HepG2 (cell line): ENCODE data around the gene MAB21L4. TPM values are rescaled to one million over a fixed set of nuclear protein-coding genes. Genes with fewer than 3 reads are reported as not detected.

Experiments used
- ATAC-seq: fragments of 200-7000 bp; cut with Tn5 transposase; 3 replicates; pipeline ENCODE4 v1.9.1; 2020; ENCODE audit warnings: mild to moderate bottlenecking, moderate library complexity
- BruUV-seq: library from RNA; stranded (reverse); fragments of 400-500 nt; replicated peaks from 2 replicates; lab custom pipeline; 2021; lab: Mats Ljungman, UMichigan
- CTCF ChIA-PET: fragments of 300-600 bp; formaldehyde crosslinking; extraction: SDS; loops from one replicate; lab custom pipeline; 2021; ENCODE audit warnings: low total read pairs, inconsistent platforms, low intra/inter-chr PET ratio; lab: Yijun Ruan, JAX
- POLR2A ChIA-PET: fragments of 350-600 bp; sonication (Branson Sonifier 250); formaldehyde crosslinking; loops from one replicate; lab custom pipeline; 2020; ENCODE audit warnings: antibody characterized with exemption, inconsistent platforms; lab: Yijun Ruan, JAX
- DNase-seq: peaks from one replicate; pipeline ENCODE4 v3.0.0-alpha.2; 2015; ENCODE audit warnings: low spot score
- FAIRE-seq: peaks from 3 replicates; lab custom pipeline; 2011; peaks lifted over from hg19 to GRCh38; lab: Jason Lieb, UNC
- H2AFZ ChIP-seq: one replicate; pipeline ENCODE4 v1.6.1; 2011; ENCODE audit warnings: low read length, inconsistent platforms
- H3K27ac ChIP-seq: fragments of 300-600 bp; 3 replicates; pipeline ENCODE4 v1.8.0; 2011; ENCODE audit warnings: mixed run types, mild to moderate bottlenecking, mixed read lengths, low read length, inconsistent platforms; ENCODE audit not compliant: insufficient read depth; ENCODE audit errors: extremely low read length
- H3K27me3 ChIP-seq, 2 experiments: fragments of 200-600 bp in 1 of 2; 2 replicates in 1 of 2; 3 replicates in 1 of 2; pipeline versions ENCODE4 v1.6.0 to v1.8.0; 2011; ENCODE audit warnings: low read length in 2 of 2, mild to moderate bottlenecking in 2 of 2, moderate library complexity in 2 of 2, inconsistent platforms in 1 of 2; ENCODE audit not compliant: insufficient read depth in 2 of 2, control insufficient read depth in 1 of 2
- H3K36me3 ChIP-seq, 2 experiments: fragments of 200-600 bp in 1 of 2; replicated peaks in 1 of 2; 2 replicates in 1 of 2; 3 replicates in 1 of 2; pipeline versions ENCODE4 v1.5.1 to v1.8.0; 2011; ENCODE audit warnings: low read length in 2 of 2, inconsistent platforms in 1 of 2; ENCODE audit not compliant: insufficient read depth in 2 of 2, control insufficient read depth in 1 of 2
- H3K4me1 ChIP-seq: 2 replicates; pipeline ENCODE4 v1.5.1; 2012; ENCODE audit warnings: low read length, inconsistent platforms; ENCODE audit not compliant: insufficient read depth
- H3K4me2 ChIP-seq: 2 replicates; pipeline ENCODE4 v1.6.0; 2011; ENCODE audit warnings: low read depth, low read length, inconsistent platforms
- H3K4me3 ChIP-seq, 3 experiments: fragments of 200-600 bp in 1 of 3; sonication (generic), shearing (Covaris generic) in 1 of 3; replicated peaks in 1 of 3; 2 replicates each; pipeline ENCODE4 v1.5.1; 2011 to 2016; ENCODE audit warnings: low read length in 3 of 3, inconsistent platforms in 2 of 3, low read depth in 2 of 3, mild to moderate bottlenecking in 2 of 3, control low read depth in 1 of 3, mixed read lengths in 1 of 3; ENCODE audit not compliant: insufficient read depth in 1 of 3
- H3K79me2 ChIP-seq: one replicate; pipeline ENCODE4 v1.6.1; 2011; ENCODE audit warnings: low read length, inconsistent platforms; ENCODE audit not compliant: insufficient read depth
- H3K9ac ChIP-seq: 2 replicates; pipeline ENCODE4 v1.6.0; 2011; ENCODE audit warnings: mild to moderate bottlenecking, low read depth, low read length, inconsistent platforms; ENCODE audit not compliant: insufficient read depth
- H3K9me3 ChIP-seq: 2 replicates; pipeline ENCODE4 v1.5.1; 2012; ENCODE audit warnings: mild to moderate bottlenecking, low read length
- H4K20me1 ChIP-seq: 2 replicates; pipeline ENCODE4 v1.6.0; 2011; ENCODE audit warnings: inconsistent platforms, mild to moderate bottlenecking, low read length, moderate library complexity; ENCODE audit not compliant: insufficient read depth
- HNRNPL ChIP-seq: fragments of 200-400 bp; formaldehyde crosslinking; IDR thresholded peaks from 2 replicates; pipeline ENCODE4 v1.6.1; 2017; ENCODE audit warnings: mild to moderate bottlenecking, low read depth, low read length
- MIXL1 ChIP-seq: IDR thresholded peaks from 2 replicates; pipeline ENCODE4 v1.6.1; 2016
- NRL ChIP-seq: sonication (generic); formaldehyde crosslinking; IDR thresholded peaks from 2 replicates; pipeline ENCODE4 v1.5.0; 2020; ENCODE audit warnings: missing genetic modification reagents, mild to moderate bottlenecking, moderate library complexity, borderline replicate concordance
- RBFOX2 ChIP-seq: fragments of 200-400 bp; formaldehyde crosslinking; IDR thresholded peaks from 2 replicates; pipeline ENCODE4 v1.6.1; 2017; ENCODE audit warnings: low read depth, mild to moderate bottlenecking, low read length
- ZBTB38 ChIP-seq: sonication (generic); formaldehyde crosslinking; IDR thresholded peaks from 2 replicates; pipeline ENCODE4 v1.5.1; 2020; ENCODE audit warnings: mild to moderate bottlenecking, missing genetic modification reagents
- ZFYVE20 ChIP-seq: sonication (generic); formaldehyde crosslinking; IDR thresholded peaks from 2 replicates; pipeline ENCODE4 v1.8.0; 2023; ENCODE audit warnings: low read depth, mild to moderate bottlenecking, moderate library complexity, missing genetic modification reagents, borderline replicate concordance
- ZNF282 ChIP-seq: fragments of 450-650 bp; IDR thresholded peaks from 2 replicates; pipeline ENCODE4 v1.6.1; 2018; ENCODE audit not compliant: partially characterized antibody
- ZNF350 ChIP-seq: sonication (generic); formaldehyde crosslinking; IDR thresholded peaks from 2 replicates; pipeline ENCODE4 v1.4.0; 2020; ENCODE audit warnings: mild to moderate bottlenecking, low read depth, missing genetic modification reagents, borderline replicate concordance
- WGBS: methylation state at CpG from one replicate; pipeline ENCODE4 v1.1.6; 2017; ENCODE audit warnings: low lambda C conversion rate; 5-methylcytosine and 5-hydroxymethylcytosine counted together
- in situ Hi-C: cut with HindIII; loops from 2 replicates; pipeline ENCODE4 v1.10.0; 2017; ENCODE audit warnings: low pct_unique_long_range_greater_than_20kb; ENCODE audit not compliant: extremely low pct_ligation_motif_present
- intact Hi-C: fragments of 100-400 bp; cut with micrococcal nuclease; formaldehyde crosslinking; loops from one replicate; pipeline ENCODE4 v1.10.0; 2022; ENCODE audit not compliant: unreplicated experiment
- polyA plus RNA-seq, 8 experiments: library from polyadenylated mRNA; depleted of rRNA in 3 of 8; stranded (reverse) in 7 of 8; unstranded in 1 of 8; fragments of >200 nt; fragmentation: Illumina TruSeq in 4 of 8; extraction: Trizol in 4 of 8; gene quantifications; 2 replicates each; pipeline versions ENCODE4 v1.2.1 to v1.2.3, GENCODE V29; 2011 to 2016; ENCODE audit warnings: low read depth in 4 of 8, missing spikeins in 1 of 8, mixed read lengths in 1 of 8; ENCODE audit not compliant: insufficient read depth in 1 of 8
- total RNA-seq, 5 experiments: library from RNA; depleted of rRNA; stranded (reverse); fragments of >200 nt; fragmentation: Illumina TruSeq; extraction: Trizol; gene quantifications; 2 replicates each; pipeline ENCODE4 v1.2.3, GENCODE V29; 2016; ENCODE audit warnings: low read depth in 1 of 5
- TF ChIP-seq, protein P1 (sequence below), 2 experiments: sonication (generic) in 1 of 2; formaldehyde crosslinking in 1 of 2; IDR thresholded peaks; 2 replicates each; pipeline versions ENCODE4 v1.5.1 to v1.6.1; 2011 to 2020; ENCODE audit warnings: borderline replicate concordance in 1 of 2, low read depth in 1 of 2, low read length in 1 of 2, mild to moderate bottlenecking in 1 of 2, missing genetic modification reagents in 1 of 2, moderate library complexity in 1 of 2
- TF ChIP-seq, protein P2 (sequence below): sonication (generic); formaldehyde crosslinking; IDR thresholded peaks from 2 replicates; pipeline ENCODE4 v1.4.0; 2020; ENCODE audit warnings: mild to moderate bottlenecking, low read depth, missing genetic modification reagents
- TF ChIP-seq, protein P3 (sequence below): sonication (generic); formaldehyde crosslinking; IDR thresholded peaks from 2 replicates; pipeline ENCODE4 v1.5.1; 2020; ENCODE audit warnings: missing genetic modification reagents, mild to moderate bottlenecking, borderline replicate concordance

MAB21L4 gene
- total and polyA plus RNA-seq, 2 of the 13 experiments (the other 11 are each of a cell fraction or from before 2014, with no cell fraction given): 3.0 to 14.0 TPM

DNA sequence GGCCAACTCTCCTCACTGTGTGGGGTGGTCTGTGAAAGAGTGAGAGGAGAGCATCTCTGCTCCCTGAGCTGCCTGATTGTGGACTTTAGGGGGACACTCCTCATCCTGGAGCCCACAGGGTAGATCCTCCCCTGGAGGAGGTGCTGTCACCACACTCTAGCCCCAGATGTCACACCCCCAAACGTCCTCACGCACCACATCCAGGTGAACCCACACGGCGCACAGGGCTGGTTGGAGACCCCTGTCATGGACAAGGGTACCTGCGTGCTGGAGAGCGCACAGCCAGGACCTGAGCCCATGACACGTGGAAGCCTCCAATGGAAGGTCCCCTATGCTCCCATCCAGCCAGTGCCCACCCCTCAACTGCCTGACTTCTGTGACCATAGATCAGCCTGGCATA is 16.9 kb downstream of the MAB21L4 start:
- no peak for FAIRE-seq
- CTCF ChIA-PET: no interaction called here
- in situ Hi-C loops: no loop called here

DNA sequence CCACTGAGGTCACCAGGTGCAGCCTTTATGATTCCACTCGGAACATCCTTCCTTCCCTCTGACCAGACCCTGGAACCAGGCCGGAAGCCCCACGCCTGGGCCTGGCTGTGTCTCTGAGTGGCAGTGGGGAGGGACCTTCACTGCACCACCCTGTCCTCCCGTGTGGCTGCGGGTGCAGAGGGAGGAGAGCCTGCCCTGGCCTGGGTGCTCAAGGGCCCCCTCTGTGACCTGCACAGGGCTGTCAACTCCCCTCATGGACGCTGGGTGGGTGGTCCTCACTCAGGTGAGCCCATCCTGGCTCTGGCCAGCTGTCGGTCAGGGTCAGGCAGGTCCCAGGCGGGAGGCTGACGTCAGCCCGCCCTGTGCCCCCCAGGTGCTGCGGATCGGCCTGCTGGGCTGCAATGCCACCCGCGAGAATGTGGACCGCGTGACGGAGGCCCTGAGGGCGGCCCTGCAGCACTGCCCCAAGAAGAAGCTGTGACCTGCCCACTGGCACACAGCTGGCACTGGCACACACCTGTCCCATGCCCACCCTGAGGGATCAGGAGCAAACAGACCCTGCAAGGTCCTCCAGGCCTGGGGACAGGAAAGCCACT is 17.5 kb downstream of the MAB21L4 start:
- H4K20me1 ChIP-seq: no peaks in the 10 kb centered on the region
- POLR2A ChIA-PET: interaction anchor here (0.6 kb wide), 1 partner anchor 17 kb away, joined by 3 read pairs; no protein-coding TSS in a partner anchor
- no TSS peak for BruUV-seq
- H3K27me3 ChIP-seq: no peaks in the 10 kb centered on the region
- no peaks in the 10 kb centered on the region; a peak in 1 of 5 replicates for H3K36me3 ChIP-seq
- DNase-seq (no peak), FAIRE-seq (no peak), ATAC-seq (no peak)
- no peak overlapping the region for H3K9ac ChIP-seq
- TF ChIP-seq, protein P1, sequence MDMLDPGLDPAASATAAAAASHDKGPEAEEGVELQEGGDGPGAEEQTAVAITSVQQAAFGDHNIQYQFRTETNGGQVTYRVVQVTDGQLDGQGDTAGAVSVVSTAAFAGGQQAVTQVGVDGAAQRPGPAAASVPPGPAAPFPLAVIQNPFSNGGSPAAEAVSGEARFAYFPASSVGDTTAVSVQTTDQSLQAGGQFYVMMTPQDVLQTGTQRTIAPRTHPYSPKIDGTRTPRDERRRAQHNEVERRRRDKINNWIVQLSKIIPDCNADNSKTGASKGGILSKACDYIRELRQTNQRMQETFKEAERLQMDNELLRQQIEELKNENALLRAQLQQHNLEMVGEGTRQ (IDR thresholded peaks at IDR 0.05; ENCODE audit: low read depth, low read length): no peak
- TF ChIP-seq, protein P1 (CRISPR knock-in tag; IDR thresholded peaks at IDR 0.05; ENCODE audit: borderline replicate concordance): no peak
- TF ChIP-seq ZBTB38: peak; percentile 44
- TF ChIP-seq NRL (CRISPR knock-in tag): 0 out of 2 replicates have a peak, but pooled peaks have one; percentile 1
- peak; percentile 56; the same call in 1 of the 2 replicates for TF ChIP-seq RBFOX2
- 0 out of 2 replicates have a peak, but pooled peaks have one; percentile 15 for TF ChIP-seq ZNF350 (CRISPR knock-in tag)
- TF ChIP-seq HNRNPL: peak; percentile 83
- TF ChIP-seq MIXL1 (CRISPR knock-in tag): no peak
- H3K4me2 ChIP-seq: no peak overlapping the region
- H3K4me3 ChIP-seq: no peak overlapping the region
- in situ Hi-C loops: no loop called here
- H2AFZ ChIP-seq: no peak overlapping the region
- intact Hi-C loops: no loop called here
- 97% methylated on average over 10 of the region's 18 CpGs for WGBS
- no peaks in the 10 kb centered on the region for H3K9me3 ChIP-seq
- peaks cover 54% of the 10 kb centered on the region for H3K4me1 ChIP-seq
- H3K27ac ChIP-seq: no peak overlapping the region
- no peaks in the 10 kb centered on the region for H3K79me2 ChIP-seq
- CTCF ChIA-PET: no interaction called here

More for the DNA sequence above, 16.9 kb downstream of the MAB21L4 start:
- H3K4me1 ChIP-seq: peaks cover 47% of the 10 kb centered on the region
- no peaks in the 10 kb centered on the region; a peak in 1 of 5 replicates for H3K36me3 ChIP-seq
- H3K27me3 ChIP-seq: no peaks in the 10 kb centered on the region
- no peak overlapping the region for H3K4me2 ChIP-seq
- POLR2A ChIA-PET: interaction anchor here (0.6 kb wide), 1 partner anchor 18 kb away, joined by 3 read pairs; no protein-coding TSS in a partner anchor
- no peak overlapping the region for H3K4me3 ChIP-seq
- no TSS peak for BruUV-seq
- ATAC-seq: no peak
- no peak overlapping the region for H3K9ac ChIP-seq
- no peak overlapping the region for H2AFZ ChIP-seq
- DNase-seq: no peak
- H3K79me2 ChIP-seq: no peaks in the 10 kb centered on the region
- H4K20me1 ChIP-seq: no peaks in the 10 kb centered on the region
- TF ChIP-seq ZNF282 (no peak), ZFYVE20 (CRISPR knock-in tag) (no peak)
- TF ChIP-seq, protein P2, sequence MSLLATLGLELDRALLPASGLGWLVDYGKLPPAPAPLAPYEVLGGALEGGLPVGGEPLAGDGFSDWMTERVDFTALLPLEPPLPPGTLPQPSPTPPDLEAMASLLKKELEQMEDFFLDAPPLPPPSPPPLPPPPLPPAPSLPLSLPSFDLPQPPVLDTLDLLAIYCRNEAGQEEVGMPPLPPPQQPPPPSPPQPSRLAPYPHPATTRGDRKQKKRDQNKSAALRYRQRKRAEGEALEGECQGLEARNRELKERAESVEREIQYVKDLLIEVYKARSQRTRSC: no peak
- TF ChIP-seq, protein P3, sequence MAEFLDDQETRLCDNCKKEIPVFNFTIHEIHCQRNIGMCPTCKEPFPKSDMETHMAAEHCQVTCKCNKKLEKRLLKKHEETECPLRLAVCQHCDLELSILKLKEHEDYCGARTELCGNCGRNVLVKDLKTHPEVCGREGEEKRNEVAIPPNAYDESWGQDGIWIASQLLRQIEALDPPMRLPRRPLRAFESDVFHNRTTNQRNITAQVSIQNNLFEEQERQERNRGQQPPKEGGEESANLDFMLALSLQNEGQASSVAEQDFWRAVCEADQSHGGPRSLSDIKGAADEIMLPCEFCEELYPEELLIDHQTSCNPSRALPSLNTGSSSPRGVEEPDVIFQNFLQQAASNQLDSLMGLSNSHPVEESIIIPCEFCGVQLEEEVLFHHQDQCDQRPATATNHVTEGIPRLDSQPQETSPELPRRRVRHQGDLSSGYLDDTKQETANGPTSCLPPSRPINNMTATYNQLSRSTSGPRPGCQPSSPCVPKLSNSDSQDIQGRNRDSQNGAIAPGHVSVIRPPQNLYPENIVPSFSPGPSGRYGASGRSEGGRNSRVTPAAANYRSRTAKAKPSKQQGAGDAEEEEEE (CRISPR knock-in tag): no peak
- H3K27ac ChIP-seq: no peak overlapping the region
- WGBS: 78% methylated on average over 6 of the region's 7 CpGs
- H3K9me3 ChIP-seq: no peaks in the 10 kb centered on the region
- intact Hi-C loops: no loop called here
